Hypothalamus (tissue), 51 donors: ENCODE measurements around the gene FRG2C.
"Not testable (repeated sequence)": the region's sequence is repeated elsewhere in the genome, so short reads cannot be mapped to it uniquely, and the experiment has no call there.

Experiments used
- DNase-seq, 51 donors: peaks; one replicate each; lab custom pipeline; 2025; lab: John Stamatoyannopoulos, UW

Gene FRG2C

GRCh38 chr3:75668759-75669347 is 4.7 kb downstream of the FRG2C start:
- not testable (repeated sequence) for DNase-seq

GRCh38 chr3:75669348-75670297 is 5.5 kb downstream of the FRG2C start:
- DNase-seq: not testable (repeated sequence)

- DNase-seq: not testable (repeated sequence)
Measured at GRCh38 chr3:75670298-75671286, 6.5 kb downstream of the FRG2C start.

GRCh38 chr3:75671287-75672139 is 7.4 kb downstream of the FRG2C start:
- not testable (repeated sequence) for DNase-seq

GRCh38 chr3:75672140-75672775 is 8.1 kb downstream of the FRG2C start:
- not testable (repeated sequence) for DNase-seq

- DNase-seq: not testable (repeated sequence)
Measured at GRCh38 chr3:75683965-75684364, 19.8 kb downstream of the FRG2C start.

- DNase-seq: no peak
Measured at GRCh38 chr3:75687323-75687722, 23.2 kb downstream of the FRG2C start.

- DNase-seq: no peak
Measured at GRCh38 chr3:75692061-75692460, 27.9 kb downstream of the FRG2C start.
